Activated CD8-positive, alpha-beta memory T cell treated with anti-CD3 and anti-CD28 coated beads, Interleukin-2, amount 50 U/mL, for 24 hours (primary cell): ENCODE data around the gene SPATC1L.

Experiments
- DNase-seq: peaks from one replicate; pipeline ENCODE4 v3.0.0-alpha.2; 2020; ENCODE audit errors: extremely low read depth

SPATC1L gene

GRCh38 chr21:46215436-46216131, 31.3 kb upstream of the SPATC1L start:
- DNase-seq = no peak

GRCh38 chr21:46214478-46215340, 30.4 kb upstream of the SPATC1L start:
- DNase-seq = no peak

- no peak for DNase-seq
These were observed 29.5 kb upstream of the SPATC1L start for GRCh38 chr21:46213620-46214286.

GRCh38 chr21:46212721-46213484, 28.6 kb upstream of the SPATC1L start:
- DNase-seq = no peak

GRCh38 chr21:46211786-46212720, 27.8 kb upstream of the SPATC1L start:
- no peak for DNase-seq

- DNase-seq = no peak
These were observed 27.1 kb upstream of the SPATC1L start for GRCh38 chr21:46211376-46211775.

GRCh38 chr21:46210378-46211136, 26.3 kb upstream of the SPATC1L start:
- DNase-seq = no peak

GRCh38 chr21:46208761-46209721, 24.8 kb upstream of the SPATC1L start:
- DNase-seq = no peak

GRCh38 chr21:46207920-46208591, 23.8 kb upstream of the SPATC1L start:
- no peak for DNase-seq

- DNase-seq = no peak
These were observed 23.0 kb upstream of the SPATC1L start for GRCh38 chr21:46207006-46207919.

GRCh38 chr21:46206163-46207005, 22.1 kb upstream of the SPATC1L start:
- no peak for DNase-seq

- no peak for DNase-seq
These were observed 21.5 kb upstream of the SPATC1L start for GRCh38 chr21:46205766-46206162.

- DNase-seq = no peak
These were observed 20.9 kb upstream of the SPATC1L start for GRCh38 chr21:46205166-46205565.

GRCh38 chr21:46203203-46203600, 18.9 kb upstream of the SPATC1L start:
- DNase-seq = no peak

GRCh38 chr21:46202592-46203202, 18.4 kb upstream of the SPATC1L start:
- no peak for DNase-seq
